ENCODE measurements around the gene FAM20C. TPM values are rescaled to one million over a fixed set of nuclear protein-coding genes. Genes with fewer than 3 reads are reported as not detected.

FAM20C gene
- total RNA-seq, 1 donor, result 16.8 TPM

DNA sequence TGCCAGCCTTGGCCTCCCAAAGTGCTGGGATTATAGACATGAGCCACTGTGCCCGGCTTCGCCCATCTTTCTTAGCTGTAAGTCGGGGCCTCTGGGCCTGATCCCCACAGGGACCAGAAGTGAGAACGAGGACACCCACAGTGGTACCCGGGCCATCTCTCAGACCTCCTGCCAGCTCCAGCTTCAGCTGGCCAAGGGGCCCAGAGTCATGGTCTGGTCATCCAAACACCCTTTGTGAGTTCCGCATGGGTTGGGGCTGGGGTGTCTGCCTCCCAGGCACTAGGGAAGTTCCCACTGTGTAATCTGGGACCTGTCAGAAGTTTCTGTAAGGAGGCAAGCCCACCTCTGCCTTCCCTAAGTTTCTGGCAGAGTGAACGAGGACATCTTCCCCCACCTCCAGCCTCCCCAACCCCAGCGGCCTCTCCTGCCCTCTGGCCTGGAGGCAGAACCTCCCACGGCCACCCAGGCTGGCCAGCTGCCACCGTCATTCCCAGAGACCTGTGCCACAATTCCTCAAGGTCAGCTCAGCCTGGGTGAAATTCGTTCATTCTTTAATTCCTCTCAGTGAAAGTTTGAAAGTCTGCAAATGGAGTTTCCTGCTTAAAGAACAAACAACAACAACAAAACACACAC lies 78.1 kb downstream of the FAM20C start:
- TF ChIP-seq, protein P1, sequence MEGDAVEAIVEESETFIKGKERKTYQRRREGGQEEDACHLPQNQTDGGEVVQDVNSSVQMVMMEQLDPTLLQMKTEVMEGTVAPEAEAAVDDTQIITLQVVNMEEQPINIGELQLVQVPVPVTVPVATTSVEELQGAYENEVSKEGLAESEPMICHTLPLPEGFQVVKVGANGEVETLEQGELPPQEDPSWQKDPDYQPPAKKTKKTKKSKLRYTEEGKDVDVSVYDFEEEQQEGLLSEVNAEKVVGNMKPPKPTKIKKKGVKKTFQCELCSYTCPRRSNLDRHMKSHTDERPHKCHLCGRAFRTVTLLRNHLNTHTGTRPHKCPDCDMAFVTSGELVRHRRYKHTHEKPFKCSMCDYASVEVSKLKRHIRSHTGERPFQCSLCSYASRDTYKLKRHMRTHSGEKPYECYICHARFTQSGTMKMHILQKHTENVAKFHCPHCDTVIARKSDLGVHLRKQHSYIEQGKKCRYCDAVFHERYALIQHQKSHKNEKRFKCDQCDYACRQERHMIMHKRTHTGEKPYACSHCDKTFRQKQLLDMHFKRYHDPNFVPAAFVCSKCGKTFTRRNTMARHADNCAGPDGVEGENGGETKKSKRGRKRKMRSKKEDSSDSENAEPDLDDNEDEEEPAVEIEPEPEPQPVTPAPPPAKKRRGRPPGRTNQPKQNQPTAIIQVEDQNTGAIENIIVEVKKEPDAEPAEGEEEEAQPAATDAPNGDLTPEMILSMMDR (IDR thresholded peaks at IDR 0.05; ENCODE audit: insufficient read depth, low read depth, low read length), result no peak

DNA sequence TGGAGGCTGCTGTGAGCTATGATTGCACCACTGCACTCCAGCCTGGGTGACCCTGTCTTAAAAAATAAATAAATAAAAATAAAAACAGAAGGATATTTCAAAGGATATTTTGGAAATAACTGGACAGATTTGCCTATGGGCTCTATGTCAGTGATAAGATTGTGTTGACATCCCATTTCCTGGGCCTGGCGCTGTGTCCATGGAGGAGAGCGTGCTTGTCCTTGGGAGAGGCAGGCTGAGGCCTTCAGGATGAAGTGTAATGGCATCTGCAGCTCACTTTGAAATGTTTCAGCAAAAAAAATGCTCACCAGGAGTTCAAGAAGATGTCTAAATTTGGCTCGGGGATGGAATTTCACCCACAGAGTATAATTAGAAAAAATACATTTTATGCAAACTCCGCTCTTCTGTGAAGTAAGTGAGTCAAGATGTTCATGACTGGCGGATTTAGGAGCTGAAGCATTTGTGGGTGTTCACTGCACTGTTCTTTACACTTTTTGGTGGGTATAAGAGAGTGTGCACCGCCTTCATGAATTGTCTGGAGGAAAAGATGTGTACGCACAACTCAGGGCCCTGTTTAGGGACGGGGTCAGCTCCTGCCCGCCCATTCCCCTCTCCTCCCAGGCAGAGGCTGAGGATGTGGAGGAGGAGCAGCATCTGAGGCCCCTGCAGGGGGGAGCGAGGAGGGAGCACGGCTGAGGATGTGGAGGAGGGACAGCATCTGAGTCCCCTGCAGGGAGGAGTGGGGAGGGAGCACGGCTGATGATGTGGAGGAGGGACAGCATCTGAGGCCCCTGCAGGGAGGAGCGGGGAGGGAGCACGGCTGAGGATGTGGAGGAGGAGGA lies 79.1 kb downstream of the FAM20C start:
- H3K4me3 ChIP-seq (ENCODE audit: low read depth, low read length), result no peak overlapping the region
- TF ChIP-seq, protein P1 (IDR thresholded peaks at IDR 0.05; ENCODE audit: insufficient read depth, low read depth, low read length), result no peak
- no peak for DNase-seq (ENCODE audit: low read depth)

More for the DNA sequence above, 78.1 kb downstream of the FAM20C start:
- H3K4me3 ChIP-seq (ENCODE audit: low read depth, low read length), result no peak overlapping the region
- DNase-seq (ENCODE audit: low read depth), result no peak

DNA sequence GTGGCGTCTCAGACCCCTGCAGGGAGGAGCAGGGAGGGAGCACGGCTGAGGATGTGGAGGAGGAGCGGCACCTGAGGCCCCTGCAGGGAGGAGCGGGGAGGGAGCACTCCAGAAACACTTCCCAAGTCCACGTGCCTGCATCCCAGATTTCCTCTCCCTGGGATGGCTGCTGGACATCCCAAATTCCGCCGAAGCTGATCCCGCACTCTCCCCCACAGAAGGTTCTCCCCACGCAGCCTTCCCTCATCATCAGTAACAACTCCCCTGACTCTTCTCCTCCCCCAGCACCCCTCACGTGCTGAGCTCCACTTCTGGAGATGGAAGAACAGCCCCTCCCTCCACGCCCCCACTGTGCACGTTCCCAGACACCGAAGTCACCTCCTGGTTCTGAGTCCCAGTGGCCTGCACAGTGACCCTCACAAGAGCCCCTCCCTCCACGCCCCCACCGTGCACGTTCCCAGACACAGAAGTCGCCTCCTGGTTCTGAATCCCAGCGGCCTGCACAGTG lies 79.8 kb downstream of the FAM20C start:
- TF ChIP-seq, protein P1 (IDR thresholded peaks at IDR 0.05; ENCODE audit: insufficient read depth, low read depth, low read length), result no peak
- no peak for DNase-seq (ENCODE audit: low read depth)

DNA sequence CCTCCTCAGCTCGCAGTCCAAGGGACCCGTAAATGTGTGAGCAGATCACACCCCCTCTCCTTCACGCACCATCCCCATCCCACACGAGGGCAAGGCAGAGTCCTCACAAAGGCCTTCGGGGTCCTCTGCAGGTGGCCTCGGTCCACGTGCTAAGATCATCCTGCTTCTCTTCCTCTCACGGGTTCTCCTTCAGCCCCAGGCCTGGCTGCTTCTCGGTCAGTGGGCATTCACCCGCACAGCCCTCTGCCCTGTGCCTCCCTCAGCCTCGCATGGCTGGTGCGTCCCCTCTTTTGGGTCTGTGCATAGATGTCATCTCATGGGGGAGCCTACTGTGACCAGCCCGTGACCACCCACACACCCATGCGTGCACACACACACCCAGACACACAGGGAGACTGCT lies 80.3 kb downstream of the FAM20C start:
- TF ChIP-seq, protein P1 (IDR thresholded peaks at IDR 0.05; ENCODE audit: insufficient read depth, low read depth, low read length), result no peak

More for the DNA sequence above, 79.8 kb downstream of the FAM20C start:
- H3K4me3 ChIP-seq (ENCODE audit: low read depth, low read length), result no peak overlapping the region

DNA sequence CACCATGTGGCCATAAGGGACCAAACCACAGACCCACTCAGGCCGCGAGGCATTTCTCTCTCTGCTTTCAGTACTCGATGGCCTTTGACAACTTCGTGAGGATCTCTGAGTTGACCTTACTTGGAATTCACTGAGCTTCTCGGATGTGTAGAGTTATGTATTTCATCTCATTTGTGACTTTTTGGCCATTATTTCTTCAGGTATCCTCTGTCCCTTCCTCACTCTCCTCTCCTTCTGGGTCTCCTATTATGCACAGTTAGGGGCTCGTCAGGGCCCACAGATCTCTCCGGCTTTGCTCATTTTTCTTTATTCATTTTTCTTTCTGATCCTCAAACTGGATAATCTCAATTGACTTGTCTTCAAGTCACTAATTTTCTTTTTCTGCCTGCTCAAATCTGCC lies 81.0 kb downstream of the FAM20C start:
- TF ChIP-seq, protein P1 (IDR thresholded peaks at IDR 0.05; ENCODE audit: insufficient read depth, low read depth, low read length), result no peak
- DNase-seq (ENCODE audit: low read depth), result no peak
- H3K4me3 ChIP-seq (ENCODE audit: low read depth, low read length), result no peak overlapping the region

More for the DNA sequence above, 80.3 kb downstream of the FAM20C start:
- no peak for DNase-seq (ENCODE audit: low read depth)
- no peak overlapping the region for H3K4me3 ChIP-seq (ENCODE audit: low read depth, low read length)

DNA sequence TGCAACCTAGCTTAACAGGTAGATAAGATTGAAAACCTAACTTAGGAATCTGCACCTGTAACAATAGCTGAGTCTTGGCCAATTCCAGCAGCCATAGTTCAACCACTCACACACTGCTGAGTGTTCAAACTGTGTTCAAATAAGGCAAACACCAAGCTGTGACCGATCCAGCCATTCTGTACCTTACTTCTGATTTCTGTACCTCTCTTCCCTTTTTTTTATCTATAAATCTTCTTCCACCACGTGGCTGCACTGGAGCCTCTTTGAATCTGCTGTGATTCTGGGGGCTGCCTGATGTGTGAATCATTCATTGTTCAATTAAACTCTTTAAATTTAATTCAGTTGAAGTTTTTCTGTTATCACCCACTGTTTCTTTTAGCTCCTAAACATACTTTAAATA lies 81.9 kb downstream of the FAM20C start:
- TF ChIP-seq, protein P1 (IDR thresholded peaks at IDR 0.05; ENCODE audit: insufficient read depth, low read depth, low read length), result no peak
- no peak overlapping the region for H3K4me3 ChIP-seq (ENCODE audit: low read depth, low read length)

More for the DNA sequence above, 81.9 kb downstream of the FAM20C start:
- no peak for DNase-seq (ENCODE audit: low read depth)
